Transverse colon (tissue), 4 donors: ENCODE data around the gene WASL. TPM values are rescaled to one million over a fixed set of nuclear protein-coding genes. Genes with fewer than 3 reads are reported as not detected.

Experiments used
- DNase-seq: peaks from one replicate; pipeline ENCODE4 v3.0.0-alpha.2; 2019
- H3K27ac ChIP-seq, 4 donors: fragments of 200-600 bp; sonication (generic); 2 replicates each; pipeline ENCODE4 v1.5.1; 2016 to 2018; ENCODE audit warnings: inconsistent platforms in 4 of 4
- H3K27me3 ChIP-seq: fragments of 200-600 bp; sonication (generic); 2 replicates; pipeline ENCODE4 v1.5.1; 2017; ENCODE audit warnings: inconsistent platforms
- H3K36me3 ChIP-seq, 4 donors: fragments of 200-600 bp; sonication (generic); 2 replicates each; pipeline ENCODE4 v1.5.1; 2017 to 2019; ENCODE audit warnings: inconsistent platforms in 4 of 4
- H3K4me1 ChIP-seq, 4 donors: fragments of 200-600 bp; sonication (generic); 2 replicates each; pipeline ENCODE4 v1.5.1; 2017 to 2020; ENCODE audit warnings: inconsistent platforms in 4 of 4
- H3K4me3 ChIP-seq, 4 donors: fragments of 200-600 bp; sonication (generic); 1 replicate in 1 of 4; 2 replicates in 3 of 4; pipeline versions ENCODE4 v1.5.1 to v1.6.1; 2017 to 2019; ENCODE audit warnings: inconsistent platforms in 4 of 4
- H3K9me3 ChIP-seq, 2 donors: fragments of 200-600 bp; sonication (generic); 2 replicates each; pipeline ENCODE4 v1.5.1; 2017 to 2019; ENCODE audit warnings: inconsistent platforms in 2 of 2
- CTCF ChIP-seq, 5 experiments: fragments of 200-600 bp in 3 of 5; fragments of 450-650 bp in 2 of 5; sonication (generic) in 3 of 5; IDR thresholded peaks; 1 replicate in 2 of 5; 2 replicates in 3 of 5; pipeline ENCODE4 v1.5.1; 2016 to 2017; ENCODE audit warnings: antibody characterized with exemption in 5 of 5, inconsistent platforms in 3 of 5, mild to moderate bottlenecking in 2 of 5, moderate library complexity in 1 of 5
- EP300 ChIP-seq: sonication (generic); formaldehyde crosslinking; IDR thresholded peaks from one replicate; pipeline ENCODE4 v1.6.1; 2017; ENCODE audit warnings: antibody characterized with exemption, low read depth
- POLR2A ChIP-seq: fragments of 450-650 bp; IDR thresholded peaks from one replicate; pipeline ENCODE4 v1.6.1; 2016; ENCODE audit warnings: antibody characterized with exemption, mild to moderate bottlenecking, moderate library complexity
- POLR2AphosphoS5 ChIP-seq, 3 donors: sonication (generic); formaldehyde crosslinking; IDR thresholded peaks; one replicate each; pipeline ENCODE4 v1.6.1; 2016; ENCODE audit warnings: antibody characterized with exemption in 3 of 3
- WGBS, 2 donors: methylation state at CpG; one replicate each; pipeline ENCODE4 v1.1.5; 2018; ENCODE audit warnings: low coverage in 1 of 2; 5-methylcytosine and 5-hydroxymethylcytosine counted together
- in situ Hi-C, 4 donors: fragments of 200-750 bp; cut with MboI; loops; one replicate each; pipeline versions ENCODE4 v1.15.0 to v1.15.1; 2017; ENCODE audit warnings: low sequenced_read_pairs in 3 of 4, low pct_ligation_motif_present in 1 of 4, low pct_unique_long_range_greater_than_20kb in 1 of 4
- intact Hi-C: fragments of 100-400 bp; cut with DNase I; formaldehyde crosslinking; loops from one replicate; pipeline ENCODE4 v1.15.1; 2023; ENCODE audit warnings: low total_unique reads
- total RNA-seq, 4 donors: library from RNA; depleted of rRNA; stranded (reverse); fragments of >200 nt; gene quantifications; one replicate each; pipeline ENCODE4 v1.1.0, GENCODE V29; 2016

WASL gene
- total RNA-seq, 4 donors from 2014 or later: 30.1 to 97.8 (median 65.7) TPM

DNA sequence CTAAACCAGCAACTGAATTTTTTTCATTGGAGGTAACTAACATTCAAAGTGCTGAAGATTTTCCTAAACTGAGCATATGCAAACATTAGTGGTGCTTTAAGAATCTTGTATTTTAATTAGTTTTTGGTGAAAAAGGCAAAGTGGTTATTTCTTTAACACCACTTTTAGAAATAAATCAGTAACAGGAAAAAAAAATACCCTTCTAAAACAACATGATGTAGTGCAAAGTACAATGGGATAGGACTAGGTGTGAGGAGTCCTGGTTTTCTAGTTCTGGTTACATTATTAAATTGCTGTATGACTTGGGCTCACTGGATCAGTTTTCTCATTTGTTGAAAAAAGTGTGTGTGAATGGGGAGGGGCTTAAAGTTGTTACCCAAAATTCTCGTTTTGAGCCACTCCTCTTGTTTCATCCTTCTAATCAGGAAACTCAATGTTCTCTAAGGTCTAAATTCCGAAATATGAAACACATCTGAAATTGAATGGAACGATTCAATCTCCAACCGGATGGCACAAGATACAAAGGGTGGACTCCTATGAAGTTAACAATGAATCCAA, 1.8 kb downstream of the WASL start:
- H3K27me3 ChIP-seq: no peaks in the 10 kb centered on the region
- DNase-seq: no peak
- peak overlapping the region; percentile 82 to 97 (median 88) for H3K4me3 ChIP-seq
- H3K27ac ChIP-seq: peak overlapping the region; percentile 99 to 100 (median 99)
- H3K4me1 ChIP-seq: peaks cover 31 to 83% (median 45%) of the 10 kb centered on the region in 4 donors
- 6 to 7% methylated on average over 4 of the region's 4 CpGs for WGBS, 2 donors
- no peaks in the 10 kb centered on the region for H3K36me3 ChIP-seq
- intact Hi-C loops (no loop called here), in situ Hi-C loops (no loop called here)
- no peak for TF ChIP-seq CTCF (IDR thresholded peaks at IDR 0.05)
- TF ChIP-seq EP300: no peak
- no peak for TF ChIP-seq POLR2A
- no peak for TF ChIP-seq POLR2AphosphoS5 (IDR thresholded peaks at IDR 0.05)
- no peaks in the 10 kb centered on the region for H3K9me3 ChIP-seq

- Histone ChIP-seq H3K36me3 (no peaks in the 10 kb centered on the region), H3K4me1 (peaks cover 26 to 79% (median 46%) of the 10 kb centered on the region in 4 donors), H3K4me3 (peak overlapping the region in 1 of 4 donors; percentile 97), H3K27me3 (no peaks in the 10 kb centered on the region), H3K27ac (peak overlapping the region in 3 of 4 donors; percentile 99 to 100 (median 99)), H3K9me3 (no peaks in the 10 kb centered on the region)
- 21 to 27% methylated on average over 2 of the region's 2 CpGs for WGBS, 2 donors
- in situ Hi-C loops (no loop called here), intact Hi-C loops (no loop called here)
- DNase-seq: no peak
- TF ChIP-seq CTCF (IDR thresholded peaks at IDR 0.05) (no peak), EP300 (no peak), POLR2A (no peak), POLR2AphosphoS5 (IDR thresholded peaks at IDR 0.05) (no peak)
Observed at GRCh38 chr7:123746055-123746454, 2.7 kb downstream of the WASL start.

- H3K27ac ChIP-seq: no peak overlapping the region
- peaks cover 24 to 73% (median 45%) of the 10 kb centered on the region in 4 donors for H3K4me1 ChIP-seq
- no peaks in the 10 kb centered on the region for H3K36me3 ChIP-seq
- no peak for DNase-seq
- in situ Hi-C loops (no loop called here), intact Hi-C loops (no loop called here)
- no peak for TF ChIP-seq CTCF (IDR thresholded peaks at IDR 0.05)
- TF ChIP-seq POLR2AphosphoS5 (IDR thresholded peaks at IDR 0.05): no peak
- no peak for TF ChIP-seq POLR2A
- no peak for TF ChIP-seq EP300
- peak overlapping the region in 1 of 4 donors; percentile 97 for H3K4me3 ChIP-seq
- no peaks in the 10 kb centered on the region for H3K27me3 ChIP-seq
- WGBS, 2 donors: 69 to 79% methylated on average over 2 of the region's 2 CpGs
- no peaks in the 10 kb centered on the region for H3K9me3 ChIP-seq
Observed at GRCh38 chr7:123745437-123745836, 3.4 kb downstream of the WASL start.

DNA sequence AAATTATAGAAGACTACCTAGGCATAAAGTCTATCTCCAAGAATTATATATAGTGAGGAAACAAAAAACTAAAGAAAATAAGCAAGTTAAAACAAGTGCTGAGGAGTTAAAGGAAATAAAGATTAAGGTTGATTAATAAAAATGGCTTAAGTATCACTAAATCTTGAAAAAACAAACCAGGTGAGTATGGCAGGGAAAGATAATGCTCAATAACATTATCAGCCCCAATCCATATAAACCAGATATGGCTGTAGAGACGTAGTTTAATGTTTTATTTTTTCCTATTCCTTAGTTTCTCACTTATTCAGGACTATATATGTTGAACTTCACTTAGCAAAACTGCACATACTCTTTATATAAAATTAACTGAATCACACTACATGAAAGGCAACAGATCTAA, 4.4 kb downstream of the WASL start:
- no peak for TF ChIP-seq POLR2AphosphoS5 (IDR thresholded peaks at IDR 0.05)
- TF ChIP-seq CTCF (IDR thresholded peaks at IDR 0.05): no peak
- no peak for TF ChIP-seq EP300
- no peak for TF ChIP-seq POLR2A
- 78 to 81% methylated on average over 1 of the region's 1 CpG for WGBS, 2 donors
- no peaks in the 10 kb centered on the region for H3K36me3 ChIP-seq
- in situ Hi-C loops (no loop called here), intact Hi-C loops (no loop called here)
- H3K27me3 ChIP-seq: no peaks in the 10 kb centered on the region
- DNase-seq: no peak
- H3K9me3 ChIP-seq: no peaks in the 10 kb centered on the region
- H3K4me1 ChIP-seq: peaks cover 24 to 64% (median 40%) of the 10 kb centered on the region in 4 donors
- H3K27ac ChIP-seq: no peak overlapping the region
- H3K4me3 ChIP-seq: no peak overlapping the region
